Nephron (organoid): ENCODE results near the gene SDK2.

ENCODE experiments used
- H3K27ac Mint-ChIP-seq, 3 experiments: 2 replicates each; pipeline ENCODE4 v1.8.0; 2020; ENCODE audit warnings: mixed read lengths in 3 of 3, mild to moderate bottlenecking in 2 of 3, moderate library complexity in 1 of 3
- H3K27me3 Mint-ChIP-seq: 2 replicates; pipeline ENCODE4 v1.8.0; 2021; ENCODE audit warnings: low read depth, mild to moderate bottlenecking, moderate library complexity, mixed read lengths
- H3K36me3 Mint-ChIP-seq: 2 replicates; pipeline ENCODE4 v1.8.0; 2020; ENCODE audit warnings: low read depth, mixed read lengths
- H3K4me1 Mint-ChIP-seq: 2 replicates; pipeline ENCODE4 v1.8.0; 2020; ENCODE audit warnings: mixed read lengths
- H3K4me3 Mint-ChIP-seq, 3 experiments: 2 replicates each; pipeline ENCODE4 v1.8.0; 2020; ENCODE audit warnings: mild to moderate bottlenecking in 3 of 3, mixed read lengths in 3 of 3, moderate library complexity in 2 of 3
- H3K9me3 Mint-ChIP-seq: 2 replicates; pipeline ENCODE4 v1.8.0; 2020; ENCODE audit warnings: mixed read lengths
- CTCF ChIP-seq, 3 experiments: fragments of 200-600 bp; sonication (generic); IDR thresholded peaks; one replicate each; pipeline ENCODE4 v1.5.0; 2021; ENCODE audit warnings: antibody characterized with exemption in 3 of 3; ENCODE audit not compliant: unreplicated experiment in 3 of 3

SDK2 gene

GRCh38 chr17:73641826-73642600 lies 2.2 kb downstream of the SDK2 start:
- peak overlapping the region; percentile 40 to 67 (median 47) for H3K27ac Mint-ChIP-seq

GRCh38 chr17:73640691-73641090 lies 3.6 kb downstream of the SDK2 start:
- H3K4me3 Mint-ChIP-seq = peak overlapping the region; percentile 28 to 95 (median 92)
- peak overlapping the region; percentile 40 to 57 (median 43) for H3K27ac Mint-ChIP-seq
- H3K4me1 Mint-ChIP-seq = peaks cover 53% of the 10 kb centered on the region
- no peaks in the 10 kb centered on the region for H3K9me3 Mint-ChIP-seq
- H3K36me3 Mint-ChIP-seq = peaks cover 4% of the 10 kb centered on the region
- TF ChIP-seq CTCF (IDR thresholded peaks at IDR 0.05; ENCODE audit: unreplicated experiment in 3 of 3) = no peak
- H3K27me3 Mint-ChIP-seq = peaks cover 25% of the 10 kb centered on the region

More at GRCh38 chr17:73641826-73642600, 2.2 kb downstream of the SDK2 start:
- H3K27me3 Mint-ChIP-seq = peaks cover 36% of the 10 kb centered on the region
- no peaks in the 10 kb centered on the region for H3K36me3 Mint-ChIP-seq
- no peaks in the 10 kb centered on the region for H3K9me3 Mint-ChIP-seq
- TF ChIP-seq CTCF (IDR thresholded peaks at IDR 0.05; ENCODE audit: unreplicated experiment in 3 of 3) = no peak
- H3K4me3 Mint-ChIP-seq = peak overlapping the region; percentile 92 to 95 (median 94)
- H3K4me1 Mint-ChIP-seq = peaks cover 59% of the 10 kb centered on the region

- H3K4me1 Mint-ChIP-seq = peaks cover 59% of the 10 kb centered on the region
- no peaks in the 10 kb centered on the region for H3K9me3 Mint-ChIP-seq
- H3K36me3 Mint-ChIP-seq = peaks cover 7% of the 10 kb centered on the region
- peak overlapping the region in 2 of 3 experiments; percentile 58 to 70 for H3K4me3 Mint-ChIP-seq
- peaks cover 23% of the 10 kb centered on the region for H3K27me3 Mint-ChIP-seq
- no peak for TF ChIP-seq CTCF (IDR thresholded peaks at IDR 0.05; ENCODE audit: unreplicated experiment in 3 of 3)
- peak overlapping the region in 2 of 3 experiments; percentile 40 to 55 for H3K27ac Mint-ChIP-seq
Measured at GRCh38 chr17:73639932-73640331, 4.3 kb downstream of the SDK2 start.

GRCh38 chr17:73639322-73639721 lies 4.9 kb downstream of the SDK2 start:
- TF ChIP-seq CTCF (IDR thresholded peaks at IDR 0.05; ENCODE audit: unreplicated experiment in 3 of 3) = no peak
- H3K4me1 Mint-ChIP-seq = peaks cover 62% of the 10 kb centered on the region
- H3K27ac Mint-ChIP-seq = peak overlapping the region in 2 of 3 experiments; percentile 40 to 55
- H3K4me3 Mint-ChIP-seq = peak overlapping the region in 2 of 3 experiments; percentile 19 to 70
- peaks cover 7% of the 10 kb centered on the region for H3K36me3 Mint-ChIP-seq
- H3K9me3 Mint-ChIP-seq = no peaks in the 10 kb centered on the region
- peaks cover 23% of the 10 kb centered on the region for H3K27me3 Mint-ChIP-seq

GRCh38 chr17:73638556-73638955 lies 5.7 kb downstream of the SDK2 start:
- peaks cover 19% of the 10 kb centered on the region for H3K27me3 Mint-ChIP-seq
- H3K27ac Mint-ChIP-seq = peak overlapping the region in 1 of 3 experiments; percentile 36
- H3K4me1 Mint-ChIP-seq = peaks cover 64% of the 10 kb centered on the region
- no peaks in the 10 kb centered on the region for H3K9me3 Mint-ChIP-seq
- no peak for TF ChIP-seq CTCF (IDR thresholded peaks at IDR 0.05; ENCODE audit: unreplicated experiment in 3 of 3)
- peaks cover 7% of the 10 kb centered on the region for H3K36me3 Mint-ChIP-seq
- no peak overlapping the region for H3K4me3 Mint-ChIP-seq

- Mint-ChIP-seq H3K36me3 (peaks cover 7% of the 10 kb centered on the region), H3K4me3 (no peak overlapping the region), H3K27me3 (peaks cover 19% of the 10 kb centered on the region), H3K27ac (no peak overlapping the region), H3K4me1 (peaks cover 64% of the 10 kb centered on the region), H3K9me3 (no peaks in the 10 kb centered on the region)
- no peak for TF ChIP-seq CTCF (IDR thresholded peaks at IDR 0.05; ENCODE audit: unreplicated experiment in 3 of 3)
Measured at GRCh38 chr17:73637866-73638265, 6.4 kb downstream of the SDK2 start.
